GM19193 (cell line): Measurements from ENCODE around the gene INPP5J.

Experiments
- POLR2A ChIP-seq: IDR thresholded peaks from 4 replicates; pipeline ENCODE4 v1.6.1; 2011; ENCODE audit not compliant: insufficient read depth, insufficient read length; ENCODE audit errors: extremely low read depth

Gene INPP5J

GRCh38 chr22:31106001-31106571 lies 16.7 kb upstream of the INPP5J start:
- no peak for TF ChIP-seq POLR2A

- TF ChIP-seq POLR2A, result no peak
Observed at GRCh38 chr22:31106731-31107177, 16.0 kb upstream of the INPP5J start.

- peak; percentile 53 for TF ChIP-seq POLR2A
Observed at GRCh38 chr22:31107178-31107893, 15.4 kb upstream of the INPP5J start, which contains the start of gene SELENOM. Gene SELENOM (minus strand): TSS chr22:31107568. CDS start chr22:31107505, 63 bp downstream.

GRCh38 chr22:31107894-31108218 lies 14.9 kb upstream of the INPP5J start:
- TF ChIP-seq POLR2A, result no peak

- no peak for TF ChIP-seq POLR2A
Observed at GRCh38 chr22:31118046-31118820, 4.5 kb upstream of the INPP5J start.

- TF ChIP-seq POLR2A, result no peak
Observed at GRCh38 chr22:31119026-31119717, 3.6 kb upstream of the INPP5J start.

GRCh38 chr22:31120230-31120629 lies 2.5 kb upstream of the INPP5J start:
- TF ChIP-seq POLR2A, result no peak

- TF ChIP-seq POLR2A, result no peak
Observed at GRCh38 chr22:31120642-31121041, 2.1 kb upstream of the INPP5J start.

GRCh38 chr22:31121403-31121802 lies 1.4 kb upstream of the INPP5J start:
- no peak for TF ChIP-seq POLR2A

GRCh38 chr22:31122196-31122531 lies 602 bp upstream of the INPP5J start:
- TF ChIP-seq POLR2A, result no peak

GRCh38 chr22:31123292-31123602 lies 481 bp downstream of the INPP5J start:
- no peak for TF ChIP-seq POLR2A

- TF ChIP-seq POLR2A, result no peak
Observed at GRCh38 chr22:31124290-31124689, 1.5 kb downstream of the INPP5J start.

GRCh38 chr22:31124811-31125465 lies 2.2 kb downstream of the INPP5J start:
- TF ChIP-seq POLR2A, result no peak

GRCh38 chr22:31125521-31126117 lies 2.9 kb downstream of the INPP5J start:
- TF ChIP-seq POLR2A, result no peak
